ENCODE data around the gene NUDT19. TPM values are rescaled to one million over a fixed set of nuclear protein-coding genes. Genes with fewer than 3 reads are reported as not detected.

Gene NUDT19
- total and polyA plus RNA-seq, 9 of the 15 experiments (the other 6 are each of a cell fraction or from before 2014, with no cell fraction given): 9.6 to 38.6 (median 14.4) TPM

DNA sequence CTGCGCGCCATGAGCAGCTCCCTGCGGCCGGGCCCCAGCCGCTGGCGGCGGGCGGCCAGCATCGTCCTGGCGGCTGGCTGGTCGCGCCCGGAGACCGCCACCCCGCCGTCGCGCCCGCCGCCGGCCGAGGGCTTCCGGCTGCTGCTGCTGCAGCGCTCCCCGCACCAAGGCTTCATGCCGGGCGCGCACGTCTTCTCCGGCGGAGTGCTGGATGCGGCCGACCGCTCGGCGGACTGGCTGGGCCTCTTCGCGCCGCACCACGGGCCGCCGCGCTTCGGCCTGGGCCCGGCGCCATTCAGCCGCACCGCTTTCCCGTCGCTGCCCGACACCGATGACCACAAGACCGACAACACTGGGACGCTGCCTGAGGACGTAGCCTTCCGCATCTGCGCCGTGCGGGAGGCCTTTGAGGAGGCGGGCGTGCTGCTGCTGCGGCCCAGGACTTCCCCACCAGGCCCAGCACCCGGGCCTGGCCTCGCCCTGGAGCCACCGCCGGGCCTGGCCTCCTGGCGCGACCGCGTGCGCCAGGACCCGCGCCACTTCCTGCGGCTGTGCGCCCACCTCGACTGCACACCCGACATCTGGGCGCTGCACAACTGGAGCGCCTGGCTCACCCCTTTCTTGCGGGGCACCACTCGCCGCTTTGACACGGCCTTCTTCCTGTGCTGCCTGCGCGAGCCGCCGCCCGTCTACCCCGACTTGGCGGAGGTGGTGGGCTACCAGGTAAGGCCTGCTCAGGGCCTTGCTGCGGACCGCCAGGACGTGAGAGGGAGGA is 518 bp downstream of the NUDT19 start (continued):
- TF ChIP-seq, protein P1, sequence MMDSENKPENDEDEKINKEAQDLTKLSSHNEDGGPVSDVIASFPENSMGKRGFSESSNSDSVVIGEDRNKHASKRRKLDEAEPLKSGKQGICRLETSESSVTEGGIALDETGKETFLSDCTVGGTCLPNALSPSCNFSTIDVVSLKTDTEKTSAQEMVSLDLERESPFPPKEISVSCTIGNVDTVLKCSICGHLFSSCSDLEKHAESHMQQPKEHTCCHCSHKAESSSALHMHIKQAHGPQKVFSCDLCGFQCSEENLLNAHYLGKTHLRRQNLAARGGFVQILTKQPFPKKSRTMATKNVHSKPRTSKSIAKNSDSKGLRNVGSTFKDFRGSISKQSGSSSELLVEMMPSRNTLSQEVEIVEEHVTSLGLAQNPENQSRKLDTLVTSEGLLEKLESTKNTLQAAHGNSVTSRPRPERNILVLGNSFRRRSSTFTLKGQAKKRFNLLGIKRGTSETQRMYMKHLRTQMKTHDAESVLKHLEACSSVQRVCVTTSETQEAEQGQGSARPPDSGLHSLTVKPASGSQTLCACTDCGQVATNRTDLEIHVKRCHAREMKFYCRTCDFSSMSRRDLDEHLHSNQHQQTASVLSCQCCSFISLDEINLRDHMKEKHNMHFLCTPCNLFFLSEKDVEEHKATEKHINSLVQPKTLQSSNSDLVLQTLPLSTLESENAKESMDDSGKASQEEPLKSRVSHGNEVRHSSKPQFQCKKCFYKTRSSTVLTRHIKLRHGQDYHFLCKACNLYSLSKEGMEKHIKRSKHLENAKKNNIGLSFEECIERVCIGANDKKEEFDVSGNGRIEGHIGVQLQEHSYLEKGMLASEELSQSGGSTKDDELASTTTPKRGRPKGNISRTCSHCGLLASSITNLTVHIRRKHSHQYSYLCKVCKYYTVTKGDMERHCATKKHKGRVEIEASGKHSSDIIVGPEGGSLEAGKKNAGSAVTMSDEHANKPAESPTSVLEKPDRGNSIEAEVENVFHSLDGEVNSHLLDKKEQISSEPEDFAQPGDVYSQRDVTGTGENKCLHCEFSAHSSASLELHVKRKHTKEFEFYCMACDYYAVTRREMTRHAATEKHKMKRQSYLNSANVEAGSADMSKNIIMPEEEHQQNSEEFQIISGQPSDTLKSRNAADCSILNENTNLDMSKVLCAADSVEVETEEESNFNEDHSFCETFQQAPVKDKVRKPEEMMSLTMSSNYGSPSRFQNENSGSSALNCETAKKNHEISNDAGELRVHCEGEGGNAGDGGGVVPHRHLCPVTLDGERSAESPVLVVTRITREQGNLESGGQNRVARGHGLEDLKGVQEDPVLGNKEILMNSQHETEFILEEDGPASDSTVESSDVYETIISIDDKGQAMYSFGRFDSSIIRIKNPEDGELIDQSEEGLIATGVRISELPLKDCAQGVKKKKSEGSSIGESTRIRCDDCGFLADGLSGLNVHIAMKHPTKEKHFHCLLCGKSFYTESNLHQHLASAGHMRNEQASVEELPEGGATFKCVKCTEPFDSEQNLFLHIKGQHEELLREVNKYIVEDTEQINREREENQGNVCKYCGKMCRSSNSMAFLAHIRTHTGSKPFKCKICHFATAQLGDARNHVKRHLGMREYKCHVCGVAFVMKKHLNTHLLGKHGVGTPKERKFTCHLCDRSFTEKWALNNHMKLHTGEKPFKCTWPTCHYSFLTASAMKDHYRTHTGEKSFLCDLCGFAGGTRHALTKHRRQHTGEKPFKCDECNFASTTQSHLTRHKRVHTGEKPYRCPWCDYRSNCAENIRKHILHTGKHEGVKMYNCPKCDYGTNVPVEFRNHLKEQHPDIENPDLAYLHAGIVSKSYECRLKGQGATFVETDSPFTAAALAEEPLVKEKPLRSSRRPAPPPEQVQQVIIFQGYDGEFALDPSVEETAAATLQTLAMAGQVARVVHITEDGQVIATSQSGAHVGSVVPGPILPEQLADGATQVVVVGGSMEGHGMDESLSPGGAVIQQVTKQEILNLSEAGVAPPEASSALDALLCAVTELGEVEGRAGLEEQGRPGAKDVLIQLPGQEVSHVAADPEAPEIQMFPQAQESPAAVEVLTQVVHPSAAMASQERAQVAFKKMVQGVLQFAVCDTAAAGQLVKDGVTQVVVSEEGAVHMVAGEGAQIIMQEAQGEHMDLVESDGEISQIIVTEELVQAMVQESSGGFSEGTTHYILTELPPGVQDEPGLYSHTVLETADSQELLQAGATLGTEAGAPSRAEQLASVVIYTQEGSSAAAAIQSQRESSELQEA (IDR thresholded peaks at IDR 0.05; ENCODE audit: low read depth): no peak
- TF ChIP-seq MYNN (IDR thresholded peaks at IDR 0.05) (no peak), MYNN (CRISPR knock-in tag; IDR thresholded peaks at IDR 0.05) (no peak), RB1 (IDR thresholded peaks at IDR 0.05; ENCODE audit: low read depth) (no peak; the same call in 1 of the 2 replicates), ATF7 (IDR thresholded peaks at IDR 0.05) (no peak), SNIP1 (IDR thresholded peaks at IDR 0.05; ENCODE audit: low read depth) (no peak), ZNF175 (CRISPR knock-in tag; IDR thresholded peaks at IDR 0.05; ENCODE audit: low read depth) (no peak), ZFP36 (IDR thresholded peaks at IDR 0.05; ENCODE audit: low read depth, low read length, partially characterized antibody) (no peak), PTTG1 (tag; IDR thresholded peaks at IDR 0.05; ENCODE audit: low read depth) (no peak), BHLHE40 (IDR thresholded peaks at IDR 0.05; ENCODE audit: low read length) (no peak), NFRKB (IDR thresholded peaks at IDR 0.05; ENCODE audit: low read depth) (no peak), PPARD (CRISPR knock-in tag; IDR thresholded peaks at IDR 0.05) (no peak), TBP (optimal IDR thresholded peaks at IDR 0.05; ENCODE audit: low read depth, low read length) (no peak), NR1H2 (CRISPR knock-in tag; IDR thresholded peaks at IDR 0.05) (0 out of 2 replicates have a peak, but pooled peaks have one; percentile 68), NFIX (CRISPR knock-in tag; IDR thresholded peaks at IDR 0.05; ENCODE audit: low read depth) (no peak), POLR2G (IDR thresholded peaks at IDR 0.05; ENCODE audit: low read depth, low read length) (peak; percentile 92)
- TF ChIP-seq, protein P2, sequence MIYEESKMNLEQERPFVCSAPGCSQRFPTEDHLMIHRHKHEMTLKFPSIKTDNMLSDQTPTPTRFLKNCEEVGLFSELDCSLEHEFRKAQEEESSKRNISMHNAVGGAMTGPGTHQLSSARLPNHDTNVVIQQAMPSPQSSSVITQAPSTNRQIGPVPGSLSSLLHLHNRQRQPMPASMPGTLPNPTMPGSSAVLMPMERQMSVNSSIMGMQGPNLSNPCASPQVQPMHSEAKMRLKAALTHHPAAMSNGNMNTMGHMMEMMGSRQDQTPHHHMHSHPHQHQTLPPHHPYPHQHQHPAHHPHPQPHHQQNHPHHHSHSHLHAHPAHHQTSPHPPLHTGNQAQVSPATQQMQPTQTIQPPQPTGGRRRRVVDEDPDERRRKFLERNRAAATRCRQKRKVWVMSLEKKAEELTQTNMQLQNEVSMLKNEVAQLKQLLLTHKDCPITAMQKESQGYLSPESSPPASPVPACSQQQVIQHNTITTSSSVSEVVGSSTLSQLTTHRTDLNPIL (CRISPR knock-in tag; IDR thresholded peaks at IDR 0.05): no peak
- TF ChIP-seq, protein P3, sequence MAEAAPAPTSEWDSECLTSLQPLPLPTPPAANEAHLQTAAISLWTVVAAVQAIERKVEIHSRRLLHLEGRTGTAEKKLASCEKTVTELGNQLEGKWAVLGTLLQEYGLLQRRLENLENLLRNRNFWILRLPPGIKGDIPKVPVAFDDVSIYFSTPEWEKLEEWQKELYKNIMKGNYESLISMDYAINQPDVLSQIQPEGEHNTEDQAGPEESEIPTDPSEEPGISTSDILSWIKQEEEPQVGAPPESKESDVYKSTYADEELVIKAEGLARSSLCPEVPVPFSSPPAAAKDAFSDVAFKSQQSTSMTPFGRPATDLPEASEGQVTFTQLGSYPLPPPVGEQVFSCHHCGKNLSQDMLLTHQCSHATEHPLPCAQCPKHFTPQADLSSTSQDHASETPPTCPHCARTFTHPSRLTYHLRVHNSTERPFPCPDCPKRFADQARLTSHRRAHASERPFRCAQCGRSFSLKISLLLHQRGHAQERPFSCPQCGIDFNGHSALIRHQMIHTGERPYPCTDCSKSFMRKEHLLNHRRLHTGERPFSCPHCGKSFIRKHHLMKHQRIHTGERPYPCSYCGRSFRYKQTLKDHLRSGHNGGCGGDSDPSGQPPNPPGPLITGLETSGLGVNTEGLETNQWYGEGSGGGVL (CRISPR knock-in tag; IDR thresholded peaks at IDR 0.05): no peak

All from K562 (cell line).